ENCODE measurements around the gene CHCHD3.

- TF ChIP-seq CTCF (IDR thresholded peaks at IDR 0.05) = no peak
- no peak for TF ChIP-seq EP300 (IDR thresholded peaks at IDR 0.05)
- TF ChIP-seq POLR2A (IDR thresholded peaks at IDR 0.05) = no peak
- no peak for TF ChIP-seq POLR2AphosphoS5 (IDR thresholded peaks at IDR 0.05)
These were observed 31.5 kb downstream of the CHCHD3 start for GRCh38 chr7:133050200-133050995.
